Aorta (tissue), 5 donors: ENCODE measurements around the gene PPP1R1C. TPM values are rescaled to one million over a fixed set of nuclear protein-coding genes. Genes with fewer than 3 reads are reported as not detected.
A peak's percentile ranks its signal among the peaks of the same experiment; 100 is the strongest.
"Not testable (repeated sequence)": the region's sequence is repeated elsewhere in the genome, so short reads cannot be mapped to it uniquely, and the experiment has no call there.

Experiments
- ATAC-seq: fragments of 200-7000 bp; cut with Tn5 transposase; one replicate; pipeline ENCODE4 v1.9.1; 2022; ENCODE audit warnings: moderate library complexity; ENCODE audit not compliant: low FRiP score
- DNase-seq, 2 donors: peaks; one replicate each; pipeline ENCODE4 v3.0.0-alpha.2; 2020
- H3K27ac ChIP-seq, 2 donors: one replicate each; pipeline ENCODE4 v1.5.1; 2013; ENCODE audit warnings: low read length in 2 of 2, mild to moderate bottlenecking in 2 of 2, moderate library complexity in 2 of 2, control low read depth in 1 of 2, inconsistent platforms in 1 of 2, low read depth in 1 of 2
- H3K27me3 ChIP-seq, 2 donors: one replicate each; pipeline ENCODE4 v1.6.1; 2013; ENCODE audit warnings: control low read depth in 1 of 2, low read length in 1 of 2, mild to moderate bottlenecking in 1 of 2, moderate library complexity in 1 of 2; ENCODE audit not compliant: insufficient read depth in 2 of 2, control insufficient read depth in 1 of 2
- H3K36me3 ChIP-seq, 2 donors: one replicate each; pipeline ENCODE4 v1.6.1; 2013; ENCODE audit warnings: control low read depth in 1 of 2, low read length in 1 of 2, mild to moderate bottlenecking in 1 of 2; ENCODE audit not compliant: insufficient read depth in 2 of 2, control insufficient read depth in 1 of 2
- H3K4me1 ChIP-seq, 2 donors: one replicate each; pipeline ENCODE4 v1.6.1; 2013; ENCODE audit warnings: low read length in 2 of 2, control low read depth in 1 of 2, mild to moderate bottlenecking in 1 of 2, moderate library complexity in 1 of 2; ENCODE audit not compliant: insufficient read depth in 2 of 2, control insufficient read depth in 1 of 2
- H3K4me3 ChIP-seq, 2 donors: one replicate each; pipeline ENCODE4 v1.5.1; 2013; ENCODE audit warnings: low read length in 2 of 2, control low read depth in 1 of 2, mild to moderate bottlenecking in 1 of 2
- H3K9me3 ChIP-seq: one replicate; pipeline ENCODE4 v1.6.1; 2013; ENCODE audit warnings: mild to moderate bottlenecking, low read length; ENCODE audit not compliant: control insufficient read depth
- WGBS, 2 donors: extraction: QIAGEN DNeasy Blood & Tissue Kit; methylation state at CpG; one replicate each; pipeline ENCODE4 v1.1.7; 2013; 5-methylcytosine and 5-hydroxymethylcytosine counted together
- intact Hi-C, 2 donors: fragments of 100-400 bp; cut with DNase I; formaldehyde crosslinking; loops; one replicate each; pipeline versions ENCODE4 v1.14.2 to v1.15.0; 2022
- polyA plus RNA-seq, 2 donors: library from polyadenylated mRNA; stranded (reverse); fragments of 200-250 nt; gene quantifications; one replicate each; pipeline ENCODE4 v1.2.3, GENCODE V29; 2013
- total RNA-seq, 2 donors: library from RNA; stranded (reverse); fragmentation: NEBNext Ultra II Directional; extraction: Animal tissue kit (Norgen Biotek cat#: 25700); gene quantifications; one replicate each; pipeline ENCODE4 v1.2.1, GENCODE V29; 2021
- donor health status: healthy with polysubstance abuse.
- donor health status: Bipolar disorder and iron deficiency.
- donor health status: DM: no; HTN: no; CAD: no.
- donor health status: DM: no; HTN: no; CAD: no.
- donor health status: DM: yes; HTN: yes; CAD: no.

PPP1R1C gene
- total and polyA plus RNA-seq, 4 donors, result 0.54 to 1.6 (median 1.1) TPM

DNA sequence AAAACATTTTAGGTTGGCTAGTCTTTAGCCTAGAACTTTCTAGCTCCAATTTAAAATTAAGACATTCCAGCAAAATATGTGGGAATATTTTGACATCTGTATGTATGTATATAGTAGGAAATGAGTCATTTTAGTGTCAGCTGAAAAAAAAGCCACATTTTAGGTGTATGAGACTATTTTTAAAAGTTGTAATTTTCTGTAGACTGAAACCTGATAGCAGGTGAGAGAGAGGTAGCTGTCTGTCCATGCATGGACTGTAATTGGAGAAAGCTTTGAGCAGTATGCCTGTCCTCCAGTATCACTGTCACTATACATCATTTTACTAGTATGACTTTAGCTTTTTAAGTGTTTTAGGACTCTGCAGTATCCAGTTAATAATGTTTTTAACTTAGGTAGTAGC is 26.1 kb upstream of the PPP1R1C start:
- Histone ChIP-seq H3K4me1 (no peaks in the 10 kb centered on the region), H3K36me3 (no peaks in the 10 kb centered on the region), H3K27ac (no peak overlapping the region), H3K27me3 (no peaks in the 10 kb centered on the region), H3K9me3 (no peaks in the 10 kb centered on the region), H3K4me3 (no peak overlapping the region)
- ATAC-seq (no peak), DNase-seq (no peak)
- intact Hi-C loops, result loop anchor here (10.0 kb wide), 2 partner anchors 105 to 115 kb away; no protein-coding TSS in a partner anchor

- H3K36me3 ChIP-seq, H3K4me3 ChIP-seq, H3K4me1 ChIP-seq, DNase-seq, intact Hi-C loops, ATAC-seq, H3K9me3 ChIP-seq, H3K27ac ChIP-seq, H3K27me3 ChIP-seq: not testable (repeated sequence)
- WGBS, 2 donors, result 94 to 95% methylated on average over 8 of the region's 8 CpGs
Measured at GRCh38 chr2:181961167-181961566, 24.5 kb upstream of the PPP1R1C start.

GRCh38 chr2:181962142-181962541 is 23.5 kb upstream of the PPP1R1C start:
- H3K9me3 ChIP-seq, result no peaks in the 10 kb centered on the region
- no peaks in the 10 kb centered on the region for H3K4me1 ChIP-seq
- no peak overlapping the region for H3K27ac ChIP-seq
- no peak overlapping the region for H3K4me3 ChIP-seq
- ATAC-seq (no peak), DNase-seq (peak in 1 of 2 donors; percentile 75)
- H3K27me3 ChIP-seq, result no peaks in the 10 kb centered on the region
- intact Hi-C loops, result no loop called here
- H3K36me3 ChIP-seq, result no peaks in the 10 kb centered on the region
- WGBS, 2 donors, result 96 to 97% methylated on average over 20 of the region's 20 CpGs

DNA sequence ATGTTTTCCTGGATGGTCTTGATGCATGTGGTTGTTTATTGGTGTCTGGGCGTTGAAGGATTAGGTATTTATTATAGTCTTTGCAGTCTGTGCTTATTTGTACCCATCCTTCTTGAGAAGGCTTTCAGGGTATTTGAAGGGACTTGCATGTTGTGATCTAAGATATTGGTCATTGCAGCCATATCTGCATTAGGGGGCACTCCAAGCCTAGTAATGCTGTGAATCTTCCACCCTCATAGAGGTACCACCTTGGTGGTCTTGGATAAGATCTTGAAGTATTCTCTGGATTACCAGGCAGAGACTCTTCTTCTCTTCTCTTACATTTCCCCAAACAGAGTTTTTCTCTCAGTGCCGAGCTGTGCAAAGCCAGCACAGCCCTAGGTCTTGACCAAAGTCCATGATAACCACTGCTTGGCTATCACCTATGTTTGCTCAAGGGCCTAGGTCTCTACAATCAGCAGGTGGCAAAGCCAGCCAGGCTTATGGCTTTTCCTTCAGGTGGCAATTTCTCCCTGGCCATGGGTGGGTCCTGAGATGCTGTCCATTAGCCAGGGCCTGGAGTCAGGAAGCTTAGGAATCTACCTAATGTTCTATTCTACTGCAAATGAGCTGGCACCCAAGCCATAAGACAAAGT is 15.4 kb upstream of the PPP1R1C start:
- Histone ChIP-seq H3K27ac (no peak overlapping the region), H3K9me3 (no peaks in the 10 kb centered on the region), H3K36me3 (peaks cover 0 to 2% of the 10 kb centered on the region in 2 donors), H3K4me1 (no peaks in the 10 kb centered on the region), H3K27me3 (no peaks in the 10 kb centered on the region), H3K4me3 (no peak overlapping the region)
- DNase-seq (no peak), ATAC-seq (no peak)
- 82 to 88% methylated on average over 2 of the region's 2 CpGs for WGBS, 2 donors
- intact Hi-C loops, result no loop called here

GRCh38 chr2:181971032-181971431 is 14.6 kb upstream of the PPP1R1C start:
- ATAC-seq, result no peak
- no peak overlapping the region for H3K4me3 ChIP-seq
- DNase-seq, result no peak
- intact Hi-C loops, result no loop called here
- 93 to 95% methylated on average over 3 of the region's 3 CpGs for WGBS, 2 donors
- H3K9me3 ChIP-seq, result no peaks in the 10 kb centered on the region
- H3K27me3 ChIP-seq, result no peaks in the 10 kb centered on the region
- H3K27ac ChIP-seq, result no peak overlapping the region
- peaks cover 0 to 2% of the 10 kb centered on the region in 2 donors for H3K36me3 ChIP-seq
- no peaks in the 10 kb centered on the region for H3K4me1 ChIP-seq

DNA sequence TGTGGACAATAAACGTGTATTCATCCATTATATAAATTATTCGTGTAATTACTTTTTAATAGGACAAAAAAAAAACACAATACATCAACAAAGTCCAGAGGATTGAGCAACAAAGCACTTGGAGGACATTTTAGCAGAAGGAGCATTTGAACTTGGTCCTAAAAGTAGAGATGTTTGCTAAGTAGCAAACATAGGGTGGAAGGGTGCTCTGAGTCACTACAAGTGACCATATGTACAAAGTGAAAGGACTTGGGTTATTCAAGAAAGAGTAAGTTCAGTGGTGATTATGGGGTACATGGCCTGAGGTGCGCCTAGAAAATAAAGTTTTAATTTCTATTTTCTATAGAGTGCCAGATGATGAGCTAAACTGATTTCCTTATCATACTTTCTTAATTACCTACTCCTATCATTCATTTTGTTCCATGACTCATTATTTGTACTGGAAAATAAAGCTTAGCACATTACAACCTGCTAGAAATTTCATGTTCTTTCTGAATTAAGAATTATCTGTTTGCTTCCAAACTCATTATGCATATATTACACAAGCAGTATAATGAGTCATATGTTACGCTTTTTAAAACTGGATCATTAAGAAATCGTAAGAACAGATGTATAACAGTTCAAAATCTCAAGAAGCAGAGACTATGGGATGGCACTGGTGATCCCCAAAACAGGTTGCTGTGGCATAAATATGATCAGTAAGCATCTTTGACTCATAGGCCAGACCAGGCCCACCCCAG is 13.1 kb upstream of the PPP1R1C start:
- H3K4me1 ChIP-seq, result no peaks in the 10 kb centered on the region
- intact Hi-C loops, result no loop called here
- no peaks in the 10 kb centered on the region for H3K9me3 ChIP-seq
- H3K36me3 ChIP-seq, result peaks cover 0 to 2% of the 10 kb centered on the region in 2 donors
- WGBS, 2 donors, result 92 to 94% methylated on average over 5 of the region's 5 CpGs
- DNase-seq (no peak), ATAC-seq (no peak)
- no peak overlapping the region for H3K4me3 ChIP-seq
- H3K27ac ChIP-seq, result no peak overlapping the region
- H3K27me3 ChIP-seq, result no peaks in the 10 kb centered on the region

GRCh38 chr2:181973171-181973783 is 12.4 kb upstream of the PPP1R1C start:
- peaks cover 0 to 2% of the 10 kb centered on the region in 2 donors for H3K36me3 ChIP-seq
- intact Hi-C loops, result no loop called here
- no peaks in the 10 kb centered on the region for H3K9me3 ChIP-seq
- H3K27me3 ChIP-seq, result no peaks in the 10 kb centered on the region
- H3K4me1 ChIP-seq, result no peaks in the 10 kb centered on the region
- H3K27ac ChIP-seq, result no peak overlapping the region
- DNase-seq (no peak), ATAC-seq (no peak)
- WGBS, 2 donors, result 70 to 81% methylated on average over 5 of the region's 5 CpGs
- no peak overlapping the region for H3K4me3 ChIP-seq

DNA sequence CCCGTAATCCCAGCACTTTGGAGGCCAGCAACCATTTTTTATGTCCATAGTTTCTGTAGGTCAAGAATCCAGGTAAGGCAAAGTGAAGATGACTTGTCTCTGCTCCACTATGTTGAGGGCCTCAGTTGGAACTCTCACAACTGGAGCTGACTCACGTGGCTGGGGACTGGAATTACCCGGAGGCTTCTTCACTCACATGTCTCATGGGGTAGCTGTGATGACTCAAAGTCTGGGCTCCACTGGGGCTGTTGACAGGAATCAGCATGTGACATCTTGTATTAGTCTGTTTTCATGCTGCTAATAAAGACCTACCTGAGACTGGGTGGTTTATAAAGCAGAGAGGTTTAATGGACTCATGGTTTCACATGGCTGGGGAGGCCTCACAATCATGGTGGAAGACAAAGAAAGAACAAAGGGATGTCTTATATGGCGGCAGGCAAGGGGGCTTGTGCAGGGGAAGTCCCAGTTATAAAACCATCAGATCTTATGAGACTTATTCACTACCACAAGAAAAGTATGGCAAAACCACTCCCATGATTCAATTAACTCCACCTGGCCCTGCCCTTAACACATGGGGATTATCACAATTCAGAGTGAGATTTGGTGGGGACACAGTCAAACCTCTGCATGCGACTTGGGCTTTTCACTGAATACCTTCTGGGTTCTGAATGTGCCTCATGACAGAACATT is 7.8 kb upstream of the PPP1R1C start:
- ATAC-seq, result no peak
- H3K36me3 ChIP-seq, result no peaks in the 10 kb centered on the region
- H3K27ac ChIP-seq, result no peak overlapping the region
- DNase-seq, result no peak
- intact Hi-C loops, result no loop called here
- H3K9me3 ChIP-seq, result no peaks in the 10 kb centered on the region
- 91 to 92% methylated on average over 5 of the region's 5 CpGs for WGBS, 2 donors
- H3K4me1 ChIP-seq, result no peaks in the 10 kb centered on the region
- no peak overlapping the region for H3K4me3 ChIP-seq
- no peaks in the 10 kb centered on the region for H3K27me3 ChIP-seq
